ENCODE data around the gene IQCN.

The IQCN gene

GRCh38 chr19:18233224-18233825 lies 40.9 kb downstream of the IQCN start:
- Mint-ChIP-seq H3K9me3 (peaks cover 5% of the 10 kb centered on the region), H3K36me3 (no peaks in the 10 kb centered on the region), H3K4me3 (no peak overlapping the region), H3K27ac (no peak overlapping the region), H3K4me1 (peaks cover 5% of the 10 kb centered on the region), H3K27me3 (peaks cover 67% of the 10 kb centered on the region)
- CTCF ChIA-PET: interaction anchor here (0.5 to 1.4 kb wide), 6 partner anchors 8 to 278 kb away, joined by 3 to 8 read pairs (median 3); no protein-coding TSS in a partner anchor
- DNase-seq: peak; percentile 81

GRCh38 chr19:18232540-18233223 lies 41.6 kb downstream of the IQCN start:
- H3K36me3 Mint-ChIP-seq: no peaks in the 10 kb centered on the region
- CTCF ChIA-PET: interaction anchor here (0.5 to 1.4 kb wide), 6 partner anchors 8 to 278 kb away, joined by 3 to 8 read pairs (median 3); no protein-coding TSS in a partner anchor
- DNase-seq: no peak
- peaks cover 71% of the 10 kb centered on the region for H3K27me3 Mint-ChIP-seq
- no peak overlapping the region for H3K27ac Mint-ChIP-seq
- peaks cover 5% of the 10 kb centered on the region for H3K4me1 Mint-ChIP-seq
- H3K4me3 Mint-ChIP-seq: no peak overlapping the region
- H3K9me3 Mint-ChIP-seq: peaks cover 5% of the 10 kb centered on the region

- DNase-seq: no peak
- Mint-ChIP-seq H3K4me1 (peaks cover 7% of the 10 kb centered on the region), H3K4me3 (no peak overlapping the region), H3K36me3 (no peaks in the 10 kb centered on the region), H3K27ac (no peak overlapping the region), H3K27me3 (peaks cover 80% of the 10 kb centered on the region), H3K9me3 (peaks cover 5% of the 10 kb centered on the region)
- CTCF ChIA-PET: interaction anchor here (1.2 to 1.4 kb wide), 3 partner anchors 9 to 157 kb away, joined by 3 to 4 read pairs (median 4); no protein-coding TSS in a partner anchor
Measured at GRCh38 chr19:18231775-18232174, 42.5 kb downstream of the IQCN start.

GRCh38 chr19:18230941-18231734 lies 43.1 kb downstream of the IQCN start:
- Mint-ChIP-seq H3K9me3 (peaks cover 5% of the 10 kb centered on the region), H3K27ac (no peak overlapping the region), H3K4me3 (no peak overlapping the region), H3K27me3 (peaks cover 86% of the 10 kb centered on the region), H3K36me3 (no peaks in the 10 kb centered on the region), H3K4me1 (peaks cover 7% of the 10 kb centered on the region)
- CTCF ChIA-PET: interaction anchor here (0.9 to 1.4 kb wide), 4 partner anchors 9 to 157 kb away, joined by 4 read pairs; no protein-coding TSS in a partner anchor
- DNase-seq: no peak

GRCh38 chr19:18229915-18230314 lies 44.3 kb downstream of the IQCN start:
- CTCF ChIA-PET: interaction anchor here (0.8 to 0.9 kb wide), 2 partner anchors 8 to 99 kb away, joined by 4 read pairs; no protein-coding TSS in a partner anchor
- no peak overlapping the region for H3K27ac Mint-ChIP-seq
- H3K4me3 Mint-ChIP-seq: no peak overlapping the region
- H3K27me3 Mint-ChIP-seq: peaks cover 90% of the 10 kb centered on the region
- H3K36me3 Mint-ChIP-seq: no peaks in the 10 kb centered on the region
- peaks cover 5% of the 10 kb centered on the region for H3K9me3 Mint-ChIP-seq
- DNase-seq: no peak
- H3K4me1 Mint-ChIP-seq: peaks cover 16% of the 10 kb centered on the region

- Mint-ChIP-seq H3K4me3 (no peak overlapping the region), H3K27me3 (peaks cover 90% of the 10 kb centered on the region), H3K9me3 (peaks cover 5% of the 10 kb centered on the region), H3K36me3 (no peaks in the 10 kb centered on the region), H3K4me1 (peaks cover 20% of the 10 kb centered on the region), H3K27ac (no peak overlapping the region)
- DNase-seq: no peak
- CTCF ChIA-PET: no interaction called here
Measured at GRCh38 chr19:18229474-18229873, 44.8 kb downstream of the IQCN start.

- DNase-seq: no peak
- no peak overlapping the region for H3K4me3 Mint-ChIP-seq
- H3K27me3 Mint-ChIP-seq: peaks cover 86% of the 10 kb centered on the region
- CTCF ChIA-PET: no interaction called here
- no peak overlapping the region for H3K27ac Mint-ChIP-seq
- H3K9me3 Mint-ChIP-seq: no peaks in the 10 kb centered on the region
- H3K4me1 Mint-ChIP-seq: peaks cover 22% of the 10 kb centered on the region
- H3K36me3 Mint-ChIP-seq: no peaks in the 10 kb centered on the region
Measured at GRCh38 chr19:18227781-18228271, 46.4 kb downstream of the IQCN start.

- H3K9me3 Mint-ChIP-seq: no peaks in the 10 kb centered on the region
- no peak for DNase-seq
- no peak overlapping the region for H3K4me3 Mint-ChIP-seq
- peaks cover 19% of the 10 kb centered on the region for H3K4me1 Mint-ChIP-seq
- peaks cover 85% of the 10 kb centered on the region for H3K27me3 Mint-ChIP-seq
- no peaks in the 10 kb centered on the region for H3K36me3 Mint-ChIP-seq
- CTCF ChIA-PET: no interaction called here
- H3K27ac Mint-ChIP-seq: no peak overlapping the region
Measured at GRCh38 chr19:18226956-18227780, 47.1 kb downstream of the IQCN start.

- H3K9me3 Mint-ChIP-seq: no peaks in the 10 kb centered on the region
- H3K27me3 Mint-ChIP-seq: peaks cover 85% of the 10 kb centered on the region
- CTCF ChIA-PET: no interaction called here
- H3K36me3 Mint-ChIP-seq: no peaks in the 10 kb centered on the region
- H3K27ac Mint-ChIP-seq: no peak within 1 kb of the TSS
- peaks cover 19% of the 10 kb centered on the region for H3K4me1 Mint-ChIP-seq
- DNase-seq: no peak
- H3K4me3 Mint-ChIP-seq: no peak within 1 kb of the TSS
Measured at GRCh38 chr19:18225702-18226468, 48.4 kb downstream of the IQCN start, which contains the start of gene PDE4C. TSS of gene PDE4C (minus strand) at chr19:18226438. CDS start at chr19:18226415, 23 bp downstream.

- no peaks in the 10 kb centered on the region for H3K9me3 Mint-ChIP-seq
- no peaks in the 10 kb centered on the region for H3K36me3 Mint-ChIP-seq
- no peak overlapping the region for H3K27ac Mint-ChIP-seq
- DNase-seq: no peak
- H3K27me3 Mint-ChIP-seq: peaks cover 85% of the 10 kb centered on the region
- H3K4me1 Mint-ChIP-seq: peaks cover 21% of the 10 kb centered on the region
- CTCF ChIA-PET: no interaction called here
- H3K4me3 Mint-ChIP-seq: no peak overlapping the region
Measured at GRCh38 chr19:18225355-18225701, 48.9 kb downstream of the IQCN start.

- H3K27ac Mint-ChIP-seq: no peak overlapping the region
- no peaks in the 10 kb centered on the region for H3K9me3 Mint-ChIP-seq
- CTCF ChIA-PET: interaction anchor here (1.4 to 1.8 kb wide), 4 partner anchors 9 to 17 kb away, joined by 3 to 11 read pairs (median 7); no protein-coding TSS in a partner anchor
- peak; percentile 94 for DNase-seq
- peaks cover 21% of the 10 kb centered on the region for H3K4me1 Mint-ChIP-seq
- peaks cover 85% of the 10 kb centered on the region for H3K27me3 Mint-ChIP-seq
- H3K4me3 Mint-ChIP-seq: peak overlapping the region; percentile 73
- no peaks in the 10 kb centered on the region for H3K36me3 Mint-ChIP-seq
Measured at GRCh38 chr19:18224525-18225354, 49.5 kb downstream of the IQCN start.

- Mint-ChIP-seq H3K4me3 (peak overlapping the region; percentile 73), H3K9me3 (no peaks in the 10 kb centered on the region), H3K27me3 (peaks cover 85% of the 10 kb centered on the region), H3K27ac (no peak overlapping the region), H3K4me1 (peaks cover 21% of the 10 kb centered on the region), H3K36me3 (no peaks in the 10 kb centered on the region)
- CTCF ChIA-PET: interaction anchor here (1.4 to 1.8 kb wide), 4 partner anchors 9 to 16 kb away, joined by 3 to 11 read pairs (median 7); no protein-coding TSS in a partner anchor
- peak; percentile 40 for DNase-seq
Measured at GRCh38 chr19:18223860-18224524, 50.3 kb downstream of the IQCN start.
